NAMALWA (cell line): ENCODE measurements around the gene PRELID3B.

Source experiments
- DNase-seq: peaks from one replicate; pipeline ENCODE4 v3.0.0-alpha.2; 2015; ENCODE audit warnings: low spot score

PRELID3B gene

GRCh38 chr20:59042151-59042795 lies at the start of gene PRELID3B:
Gene PRELID3B, minus strand, starts transcription at chr20:59042786. Its CDS starts 56 bp downstream, at chr20:59042730.
- peak; percentile 37 for DNase-seq

- peak; percentile 83 for DNase-seq
These were observed 45.3 kb upstream of the PRELID3B start for GRCh38 chr20:59087829-59088433.

- peak; percentile 37 for DNase-seq
These were observed 44.3 kb upstream of the PRELID3B start for GRCh38 chr20:59086923-59087322.

GRCh38 chr20:59084041-59084850 lies 41.7 kb upstream of the PRELID3B start:
- no peak for DNase-seq

GRCh38 chr20:59082981-59083380 lies 40.4 kb upstream of the PRELID3B start:
- no peak for DNase-seq

- DNase-seq: peak; percentile 41
These were observed 39.6 kb upstream of the PRELID3B start for GRCh38 chr20:59082077-59082740.

- DNase-seq: no peak
These were observed 38.5 kb upstream of the PRELID3B start for GRCh38 chr20:59081036-59081435.

GRCh38 chr20:59078231-59078630 lies 35.6 kb upstream of the PRELID3B start:
- DNase-seq: no peak

- DNase-seq: no peak
These were observed 35.1 kb upstream of the PRELID3B start for GRCh38 chr20:59077705-59078104.

GRCh38 chr20:59075934-59076508 lies 33.4 kb upstream of the PRELID3B start:
- DNase-seq: no peak

- no peak for DNase-seq
These were observed 31.9 kb upstream of the PRELID3B start for GRCh38 chr20:59074456-59074855.

GRCh38 chr20:59073582-59073981 lies 31.0 kb upstream of the PRELID3B start:
- DNase-seq: no peak

GRCh38 chr20:59071216-59071615 lies 28.6 kb upstream of the PRELID3B start:
- peak; percentile 17 for DNase-seq

- no peak for DNase-seq
These were observed 26.4 kb upstream of the PRELID3B start for GRCh38 chr20:59069026-59069425.

GRCh38 chr20:59068534-59068933 lies 25.9 kb upstream of the PRELID3B start:
- DNase-seq: no peak

GRCh38 chr20:59064214-59064722 lies 21.7 kb upstream of the PRELID3B start:
- DNase-seq: no peak

GRCh38 chr20:59063358-59064213 lies 21.0 kb upstream of the PRELID3B start:
- DNase-seq: no peak

GRCh38 chr20:59062081-59062480 lies 19.5 kb upstream of the PRELID3B start:
- no peak for DNase-seq

GRCh38 chr20:59055302-59055701 lies 12.7 kb upstream of the PRELID3B start:
- peak; percentile 64 for DNase-seq

- no peak for DNase-seq
These were observed 9.1 kb upstream of the PRELID3B start for GRCh38 chr20:59051666-59052185.

GRCh38 chr20:59050437-59050836 lies 7.9 kb upstream of the PRELID3B start:
- DNase-seq: no peak
